HG03159 (cell line): ENCODE data around the gene THAP8.
A peak's percentile ranks its signal among the peaks of the same experiment; 100 is the strongest.

ENCODE experiments used
- ATAC-seq: cut with Tn5 transposase; IDR thresholded peaks from one replicate; pipeline ENCODE4 v1.9.1; 2021; ENCODE audit warnings: mild to moderate bottlenecking, moderate library complexity; ENCODE audit not compliant: unreplicated experiment

The THAP8 gene

GRCh38 chr19:36030264-36031148 is 23.6 kb downstream of the THAP8 start:
- ATAC-seq = no peak

- ATAC-seq = no peak
Observed at GRCh38 chr19:36028313-36029041, 25.6 kb downstream of the THAP8 start.

GRCh38 chr19:36027696-36028095 is 26.4 kb downstream of the THAP8 start:
- no peak for ATAC-seq

- ATAC-seq = no peak
Observed at GRCh38 chr19:36026091-36026876, 27.8 kb downstream of the THAP8 start.

GRCh38 chr19:36025541-36025940 is 28.5 kb downstream of the THAP8 start:
- no peak for ATAC-seq

- no peak for ATAC-seq
Observed at GRCh38 chr19:36023432-36023831, 30.7 kb downstream of the THAP8 start.

GRCh38 chr19:36019061-36019670 is 34.9 kb downstream of the THAP8 start:
- ATAC-seq = no peak

GRCh38 chr19:36014012-36014924 is 39.8 kb downstream of the THAP8 start, which contains the start of gene ALKBH6:
TSS of gene ALKBH6 (minus strand) at chr19:36014213. CDS start at chr19:36013397, 816 bp downstream.
- ATAC-seq = peak; percentile 94

- no peak for ATAC-seq
Observed at GRCh38 chr19:36013280-36014011, 40.6 kb downstream of the THAP8 start.

- ATAC-seq = no peak
Observed at GRCh38 chr19:36010402-36010801, 43.7 kb downstream of the THAP8 start.

- ATAC-seq = no peak
Observed at GRCh38 chr19:36009633-36010379, 44.3 kb downstream of the THAP8 start.

- no peak for ATAC-seq
Observed at GRCh38 chr19:36009220-36009619, 44.9 kb downstream of the THAP8 start.

- no peak for ATAC-seq
Observed at GRCh38 chr19:36008336-36008978, 45.6 kb downstream of the THAP8 start, which contains the start of gene SYNE4. TSS of gene SYNE4 (minus strand) at chr19:36008813. CDS start at chr19:36008681, 132 bp downstream.

- ATAC-seq = no peak
Observed at GRCh38 chr19:36006955-36007354, 47.1 kb downstream of the THAP8 start.

- ATAC-seq = no peak
Observed at GRCh38 chr19:36003284-36003683, 50.8 kb downstream of the THAP8 start.

GRCh38 chr19:36001605-36002004 is 52.5 kb downstream of the THAP8 start:
- no peak for ATAC-seq

GRCh38 chr19:35996777-35997176 is 57.3 kb downstream of the THAP8 start:
- no peak for ATAC-seq
